GM23248 (cell line): Measurements from ENCODE around the gene ARHGAP23.

Source experiments
- EZH2 ChIP-seq: fragments of 200-600 bp; sonication (generic); IDR thresholded peaks from 2 replicates; pipeline ENCODE4 v1.6.1; 2018; ENCODE audit warnings: antibody characterized with exemption, mild to moderate bottlenecking; ENCODE audit not compliant: insufficient read depth, poor library complexity, severe bottlenecking
- EZH2phosphoT487 ChIP-seq: fragments of 200-600 bp; sonication (generic); IDR thresholded peaks from 2 replicates; pipeline ENCODE4 v1.6.1; 2018; ENCODE audit warnings: antibody characterized with exemption, moderate library complexity, mild to moderate bottlenecking, low read depth; ENCODE audit not compliant: insufficient read depth

GRCh38 chr17:38560503-38561318 is 132.4 kb downstream of the ARHGAP23 start:
- TF ChIP-seq EZH2 (no peak), EZH2phosphoT487 (no peak)
